ENCODE measurements around the gene RPS6KA5. TPM values are rescaled to one million over a fixed set of nuclear protein-coding genes. Genes with fewer than 3 reads are reported as not detected.

The RPS6KA5 gene
- polyA plus RNA-seq, 2 of the 4 experiments (the other 2 are of a cell fraction): 2.2 to 4.1 TPM

- TF ChIP-seq TFCP2L1 (CRISPR knock-in tag; IDR thresholded peaks at IDR 0.05) (no peak), CEBPB (IDR thresholded peaks at IDR 0.05) (no peak), CHD2 (IDR thresholded peaks at IDR 0.05; ENCODE audit: low read length, partially characterized antibody) (no peak)
Measured at GRCh38 chr14:91056361-91056760, 4.1 kb downstream of the RPS6KA5 start (continued).

- DNase-seq (ENCODE audit: low read depth in 1 of 2, low spot score in 1 of 2): no peak
- POLR2A ChIA-PET: no interaction called here
- no peak for ATAC-seq
- no peaks in the 10 kb centered on the region for H3K9me3 ChIP-seq
- no peak for FAIRE-seq
- no peak overlapping the region for H3K4me3 ChIP-seq
- no peak overlapping the region for H3K4me2 ChIP-seq
- H3K4me1 ChIP-seq: peaks cover 16% of the 10 kb centered on the region; the same call in 2 of the 3 replicates
- CTCF ChIA-PET: no interaction called here
- TF ChIP-seq MYC (IDR thresholded peaks at IDR 0.05; ENCODE audit: borderline replicate concordance, low read length) (no peak), RCOR1 (IDR thresholded peaks at IDR 0.05; ENCODE audit: low read depth, low read length) (no peak), NFE2L2 (conservative IDR thresholded peaks at IDR 0.05; ENCODE audit: low read length) (no peak), KDM5A (IDR thresholded peaks at IDR 0.05) (no peak), SREBF2 (IDR thresholded peaks at IDR 0.05) (no peak), HOXA7 (CRISPR knock-in tag; IDR thresholded peaks at IDR 0.05) (no peak), CHD4 (IDR thresholded peaks at IDR 0.05; ENCODE audit: borderline replicate concordance) (no peak), HMGXB4 (CRISPR knock-in tag; IDR thresholded peaks at IDR 0.05; ENCODE audit: borderline replicate concordance) (no peak), CBX2 (IDR thresholded peaks at IDR 0.05; ENCODE audit: borderline replicate concordance, low read depth) (no peak), ZFP36 (IDR thresholded peaks at IDR 0.05; ENCODE audit: borderline replicate concordance, partially characterized antibody) (no peak), MAZ (IDR thresholded peaks at IDR 0.05; ENCODE audit: borderline replicate concordance, low read depth, low read length) (no peak), TFCP2L1 (CRISPR knock-in tag; IDR thresholded peaks at IDR 0.05) (no peak), ATOH8 (CRISPR knock-in tag; IDR thresholded peaks at IDR 0.05; ENCODE audit: low read depth) (no peak), ESRRA (IDR thresholded peaks at IDR 0.05; ENCODE audit: borderline replicate concordance, low read length) (no peak), MAFK (IDR thresholded peaks at IDR 0.05; ENCODE audit: partially characterized antibody) (no peak), POLR2A (IDR thresholded peaks at IDR 0.05; ENCODE audit: low read length) (no peak)
- no peak overlapping the region for H3K27ac ChIP-seq
Measured at GRCh38 chr14:91055016-91055415, 5.4 kb downstream of the RPS6KA5 start.

- H3K9me3 ChIP-seq: no peaks in the 10 kb centered on the region
- no peak overlapping the region for H3K4me2 ChIP-seq
- 72% methylated on average over 1 of the region's 1 CpG for WGBS (ENCODE audit: missing lambda C conversion rate)
- CTCF ChIA-PET: no interaction called here
- H3K4me3 ChIP-seq: no peak overlapping the region
- DNase-seq (ENCODE audit: low read depth in 1 of 2, low spot score in 1 of 2): no peak
- POLR2A ChIA-PET: no interaction called here
- no peak for FAIRE-seq
- TF ChIP-seq KDM5A (IDR thresholded peaks at IDR 0.05): no peak
- TF ChIP-seq FOXS1 (CRISPR knock-in tag; IDR thresholded peaks at IDR 0.05): no peak
- TF ChIP-seq HMGXB4 (CRISPR knock-in tag; IDR thresholded peaks at IDR 0.05; ENCODE audit: borderline replicate concordance): no peak
- no peak for TF ChIP-seq JUNB (IDR thresholded peaks at IDR 0.05)
- TF ChIP-seq CEBPB (IDR thresholded peaks at IDR 0.05): no peak
- no peak for TF ChIP-seq SMC3 (IDR thresholded peaks at IDR 0.05)
- no peak for TF ChIP-seq NFE2L2 (conservative IDR thresholded peaks at IDR 0.05; ENCODE audit: low read length)
- no peak for TF ChIP-seq EHMT2 (IDR thresholded peaks at IDR 0.05; ENCODE audit: low read depth)
- TF ChIP-seq HOXA7 (CRISPR knock-in tag; IDR thresholded peaks at IDR 0.05): no peak
- TF ChIP-seq MAFK (IDR thresholded peaks at IDR 0.05; ENCODE audit: partially characterized antibody): no peak
- no peak for TF ChIP-seq SREBF2 (IDR thresholded peaks at IDR 0.05)
- TF ChIP-seq MAZ (IDR thresholded peaks at IDR 0.05; ENCODE audit: borderline replicate concordance, low read depth, low read length): no peak
- no peak for TF ChIP-seq KDM1A (IDR thresholded peaks at IDR 0.05; ENCODE audit: low read depth)
- TF ChIP-seq HES2 (IDR thresholded peaks at IDR 0.05): no peak
- no peak for TF ChIP-seq CBX8 (IDR thresholded peaks at IDR 0.05)
- TF ChIP-seq RFX5 (IDR thresholded peaks at IDR 0.05): no peak
- TF ChIP-seq JUN (IDR thresholded peaks at IDR 0.05): no peak
- no peak overlapping the region for H3K27ac ChIP-seq
- no peak for ATAC-seq
- no peaks in the 10 kb centered on the region for H3K4me1 ChIP-seq
Measured at GRCh38 chr14:91048676-91049075, 11.8 kb downstream of the RPS6KA5 start.
